CD4-positive, alpha-beta T cell treated with Interleukin-17A for 1 hour (primary cell): ENCODE results near the gene TRMO.
A peak's percentile ranks its signal among the peaks of the same experiment; 100 is the strongest.

ENCODE experiments used
- DNase-seq: peaks from one replicate; pipeline ENCODE4 v3.0.0-alpha.2; 2020

TRMO gene

DNA sequence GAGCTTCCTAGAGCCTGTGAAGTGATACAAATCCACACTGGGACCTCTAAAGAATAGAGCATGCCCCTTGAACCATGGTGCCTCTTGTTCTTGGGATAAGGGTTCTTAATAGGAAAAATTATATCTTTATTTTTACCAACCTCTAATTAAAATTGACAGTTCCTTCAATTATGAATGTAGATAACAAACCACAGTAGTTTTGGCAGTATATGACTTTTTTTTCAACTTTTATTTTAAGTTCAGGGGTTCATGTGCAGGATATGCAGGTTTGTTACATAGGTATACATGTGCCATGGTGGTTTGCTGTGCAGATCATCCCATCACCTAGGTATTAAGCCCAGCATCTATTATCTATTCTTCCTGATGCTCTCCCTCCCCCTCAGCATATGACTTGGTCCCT lies 14.7 kb upstream of the TRMO start:
- no peak for DNase-seq

DNA sequence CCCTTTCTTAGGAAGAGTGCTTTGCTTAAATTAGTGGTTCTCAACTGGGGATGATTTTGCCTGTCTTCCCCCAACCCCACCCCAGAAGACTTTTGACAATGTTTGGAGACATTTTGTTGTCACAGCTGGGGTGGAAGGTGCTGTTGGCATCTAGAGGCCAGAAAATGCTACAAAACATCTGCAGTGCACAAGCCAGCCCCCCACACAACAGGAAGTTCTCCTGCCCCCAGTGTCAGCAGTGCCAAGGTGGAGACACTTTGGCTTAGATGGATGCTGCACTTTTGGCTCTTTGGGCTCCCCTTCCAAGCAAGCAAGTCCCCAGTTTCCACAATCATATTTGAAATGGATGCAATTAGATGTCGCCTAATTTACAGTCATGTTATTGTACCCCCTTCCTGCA lies 13.0 kb upstream of the TRMO start:
- no peak for DNase-seq

DNA sequence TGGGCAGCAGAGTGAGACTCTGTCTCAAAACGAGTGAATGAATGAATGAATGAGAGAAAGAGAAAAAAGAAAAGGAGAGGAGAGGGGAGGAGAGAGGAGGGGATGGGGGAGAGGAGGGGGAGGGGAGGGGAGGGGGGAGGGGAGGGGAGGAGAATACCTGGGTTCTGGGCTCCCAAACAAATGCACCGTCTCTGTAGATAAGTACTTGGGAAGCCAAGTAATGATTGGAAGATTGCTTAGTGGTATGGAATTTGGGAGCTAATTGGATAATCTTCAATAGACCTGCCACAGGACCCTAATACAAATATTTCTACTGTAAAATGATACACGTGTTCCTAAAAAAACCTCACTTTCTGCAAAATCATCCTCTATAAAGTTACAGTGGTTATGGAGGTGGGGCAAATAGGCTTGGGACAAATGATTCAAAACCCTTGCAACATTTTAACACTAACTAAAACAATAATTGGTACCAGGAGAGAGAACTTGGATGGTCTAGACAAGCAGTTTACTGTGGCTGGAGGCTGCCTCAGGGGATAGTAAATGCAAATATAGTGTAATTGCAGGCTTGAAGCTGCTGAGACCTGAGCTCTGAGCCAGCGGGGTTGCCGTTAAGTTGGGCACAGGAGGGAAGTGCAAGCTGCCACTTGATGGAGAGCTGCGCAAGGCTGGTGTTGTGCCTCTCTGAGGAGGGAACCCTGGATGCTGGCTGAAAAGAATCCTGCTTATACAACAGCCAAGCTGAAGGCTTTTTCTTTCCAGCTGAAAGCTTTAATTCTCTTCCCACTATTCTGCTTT lies 12.2 kb upstream of the TRMO start:
- no peak for DNase-seq

DNA sequence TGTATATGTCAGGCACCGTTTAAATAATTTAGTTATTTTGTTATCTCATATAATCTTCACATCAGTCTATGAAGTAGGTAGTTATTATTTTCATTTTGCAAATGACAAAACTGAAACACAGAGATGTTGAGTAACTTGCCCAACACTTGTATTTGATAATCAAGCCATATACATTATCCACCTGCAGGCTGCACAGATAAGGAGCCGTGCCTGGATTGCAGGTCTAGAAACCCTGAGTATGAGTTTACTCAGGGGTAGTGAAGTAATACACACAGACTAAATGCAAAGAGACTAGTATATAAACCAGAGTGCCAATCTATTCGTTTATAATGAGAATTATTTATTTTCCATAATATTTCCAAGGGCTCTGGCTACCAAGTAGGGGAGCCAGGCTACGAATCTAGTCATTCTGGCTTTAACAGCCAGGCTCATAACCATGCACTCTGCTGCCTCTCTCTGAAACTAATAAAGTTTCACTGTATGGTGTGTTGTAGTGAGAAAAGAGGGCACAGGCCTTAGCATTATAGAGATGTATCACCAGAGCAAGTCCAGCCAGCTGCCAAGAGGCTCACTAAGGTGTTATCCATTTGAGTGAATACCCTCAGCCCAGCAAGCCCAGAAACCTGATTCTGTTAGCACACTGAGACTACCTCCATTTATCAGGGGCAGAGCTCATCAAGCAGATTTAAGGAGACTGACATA lies 11.1 kb upstream of the TRMO start:
- no peak for DNase-seq

DNA sequence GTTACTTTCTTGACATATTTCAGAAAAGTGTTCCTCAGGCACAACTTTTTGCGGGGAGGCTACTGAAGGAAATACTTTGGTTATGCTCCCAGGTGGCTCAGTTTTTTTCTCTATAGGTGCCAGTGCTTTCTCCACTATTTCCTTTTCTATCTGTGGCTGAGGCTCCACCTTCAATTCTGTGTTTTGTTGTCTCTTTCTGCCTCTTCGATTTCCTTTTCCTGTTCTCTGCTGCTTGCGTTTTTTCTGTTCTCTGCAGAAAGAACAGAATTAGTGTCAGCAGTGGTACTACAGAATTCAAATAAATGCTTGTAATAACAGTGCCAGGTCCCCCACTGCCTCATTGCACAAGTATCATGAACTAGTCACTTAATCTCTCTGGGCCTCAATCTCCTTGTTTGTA lies 8.7 kb upstream of the TRMO start:
- DNase-seq: peak; percentile 34

DNA sequence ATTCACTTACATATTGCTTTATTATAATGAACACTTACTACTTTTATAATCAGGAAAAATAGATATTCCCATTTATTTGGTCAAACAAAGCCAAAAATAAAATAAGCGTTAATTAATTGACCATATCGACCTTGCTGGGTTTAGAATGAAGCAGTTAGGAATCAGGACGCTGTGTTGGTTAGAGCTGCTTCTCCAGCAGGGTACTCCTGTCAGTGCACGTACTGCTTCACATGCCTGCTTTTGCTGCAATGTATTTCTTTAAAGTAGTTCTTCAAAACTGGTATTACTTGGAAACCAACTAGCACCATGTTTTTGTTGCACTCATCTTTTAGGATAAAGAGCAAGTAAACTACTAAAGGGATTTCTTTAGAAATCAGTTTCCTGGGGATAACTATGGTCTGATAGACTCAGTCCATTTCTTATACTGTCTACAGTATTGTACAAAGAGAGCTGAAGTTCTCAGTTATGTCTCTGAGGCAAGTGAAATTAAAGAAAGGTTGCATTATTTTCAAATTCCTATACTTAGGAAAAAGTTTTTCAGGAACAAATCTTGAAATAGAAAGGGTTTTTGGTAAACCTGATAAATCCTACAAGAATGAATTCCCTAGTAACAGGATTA lies 6.8 kb upstream of the TRMO start:
- DNase-seq: no peak

DNA sequence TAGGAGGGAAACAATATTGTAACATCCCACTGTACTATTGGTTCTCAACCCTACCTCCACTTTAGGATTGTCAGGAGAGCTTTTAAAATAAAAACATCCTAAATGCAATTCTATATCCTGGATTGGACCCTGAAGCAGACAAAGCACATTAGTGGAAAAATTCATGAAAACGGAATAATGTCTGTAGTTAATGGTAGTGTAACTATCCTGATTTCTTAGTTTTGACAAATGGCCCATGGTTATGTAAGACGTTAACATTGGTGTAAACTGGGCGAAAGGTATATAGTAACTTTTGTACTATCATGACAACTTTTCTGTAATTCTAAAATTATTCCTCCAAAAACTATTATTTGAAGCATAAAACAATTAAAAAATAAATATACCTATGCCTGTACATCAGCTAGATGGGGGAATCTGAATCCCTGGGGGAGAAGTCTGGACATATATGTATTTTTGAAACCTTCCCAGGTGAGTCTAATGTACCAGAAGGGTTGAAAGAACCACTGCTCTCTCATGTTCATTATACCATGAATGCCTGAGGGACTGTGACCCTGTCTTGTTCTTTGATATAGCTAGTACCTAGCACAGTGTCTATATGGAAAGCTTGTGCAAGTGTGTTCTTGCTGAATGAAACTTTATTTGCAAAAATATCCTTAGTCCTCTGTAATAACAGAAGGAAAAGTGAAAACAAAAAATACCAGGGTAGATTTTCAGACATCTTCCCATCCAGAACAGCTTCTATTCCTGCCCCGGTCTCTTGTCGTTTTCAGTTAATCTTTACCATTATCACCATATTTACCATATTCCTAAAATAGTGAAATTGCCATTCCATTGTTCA lies 3.4 kb upstream of the TRMO start:
- no peak for DNase-seq

DNA sequence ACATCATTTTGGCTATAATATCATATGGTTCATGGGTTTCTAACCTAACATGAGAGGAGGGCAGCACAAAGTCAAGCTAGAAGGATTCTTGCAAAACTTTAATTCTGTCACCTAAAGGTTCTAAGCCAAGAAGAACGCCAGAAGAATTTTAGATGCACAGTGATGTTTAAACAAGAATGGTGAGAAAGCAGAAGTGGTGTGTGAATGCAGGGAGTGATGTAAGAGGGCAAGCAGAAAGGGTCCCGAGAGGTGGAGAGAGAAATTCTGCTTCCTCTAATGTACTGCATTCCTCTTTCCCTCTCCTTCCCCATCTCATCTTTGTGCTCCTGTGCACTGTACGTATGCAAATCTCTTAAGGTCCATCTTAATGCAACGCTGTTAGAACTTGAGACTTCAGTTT lies 2.1 kb upstream of the TRMO start:
- no peak for DNase-seq

DNA sequence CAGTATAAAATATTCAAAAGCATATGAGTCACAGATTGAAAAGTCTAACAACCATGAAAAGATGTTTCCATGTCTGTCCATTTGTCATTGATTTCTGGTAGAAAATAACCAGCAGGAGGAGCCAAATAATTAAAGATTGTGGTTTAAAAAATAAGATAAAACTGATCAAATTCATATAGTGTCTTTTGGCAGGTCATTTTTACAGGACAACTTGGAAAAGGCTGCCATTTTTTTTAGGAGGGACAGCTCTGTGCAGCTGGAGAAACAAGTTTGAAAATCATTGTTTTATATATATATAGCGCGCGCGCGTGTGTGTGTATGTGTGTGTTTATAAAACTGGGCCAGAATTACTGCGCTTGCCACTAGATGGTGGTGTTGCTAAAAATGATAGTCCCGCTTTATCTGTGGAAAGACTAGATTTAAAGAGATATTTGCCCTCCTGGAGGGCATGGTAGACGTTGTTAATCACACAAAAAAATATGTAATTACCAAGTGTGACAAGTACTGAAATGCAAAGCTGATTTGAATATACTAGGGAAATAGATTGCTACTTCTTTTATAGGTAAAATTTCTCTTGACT lies 1.3 kb upstream of the TRMO start:
- DNase-seq: peak; percentile 88

DNA sequence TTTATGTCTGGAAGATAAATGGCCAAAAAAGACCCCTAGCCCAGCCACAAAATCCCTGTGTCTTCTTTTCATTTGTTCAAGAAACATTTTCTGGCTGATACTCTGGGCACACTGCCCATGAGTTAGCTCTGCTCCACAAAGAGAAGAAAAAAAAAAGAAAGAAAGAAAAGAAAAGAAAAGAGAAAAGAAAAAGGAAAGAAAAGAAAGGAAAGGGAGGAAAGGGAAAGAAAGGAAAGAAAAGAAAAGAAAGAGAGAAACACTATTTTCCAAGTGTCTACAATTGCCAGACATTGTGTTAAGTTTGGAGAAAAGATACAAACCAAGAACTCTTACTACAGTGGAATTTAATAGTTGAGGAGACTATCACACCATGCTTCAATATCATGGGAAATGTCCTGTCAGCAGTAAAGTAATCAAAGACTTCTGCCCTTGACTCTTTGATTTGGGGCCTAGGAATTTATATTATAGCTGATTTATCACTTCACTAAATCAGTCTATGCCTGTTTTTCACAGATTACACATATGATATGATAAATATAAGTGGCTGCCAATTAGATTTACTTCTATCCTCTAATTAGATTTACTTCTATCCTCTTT lies 3.0 kb downstream of the TRMO start:
- DNase-seq: no peak

DNA sequence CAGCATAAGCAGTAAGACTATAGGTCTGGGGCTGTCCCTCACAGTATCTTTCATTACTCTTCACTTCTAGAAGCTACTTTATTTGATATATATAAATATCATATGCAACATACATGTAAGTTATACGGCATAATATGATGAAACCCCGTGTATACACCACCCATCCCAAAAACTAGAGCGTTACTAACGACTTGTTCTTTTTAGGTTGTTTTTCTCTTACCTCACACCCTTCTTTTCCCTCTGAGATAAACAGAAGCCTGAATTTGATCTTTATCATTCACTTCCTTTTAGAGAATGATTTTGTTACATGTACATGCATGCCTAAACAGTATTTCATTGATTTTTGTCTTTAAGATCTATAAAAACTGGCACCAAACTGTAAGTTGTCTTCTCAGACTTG lies 3.7 kb downstream of the TRMO start:
- DNase-seq: peak; percentile 59

DNA sequence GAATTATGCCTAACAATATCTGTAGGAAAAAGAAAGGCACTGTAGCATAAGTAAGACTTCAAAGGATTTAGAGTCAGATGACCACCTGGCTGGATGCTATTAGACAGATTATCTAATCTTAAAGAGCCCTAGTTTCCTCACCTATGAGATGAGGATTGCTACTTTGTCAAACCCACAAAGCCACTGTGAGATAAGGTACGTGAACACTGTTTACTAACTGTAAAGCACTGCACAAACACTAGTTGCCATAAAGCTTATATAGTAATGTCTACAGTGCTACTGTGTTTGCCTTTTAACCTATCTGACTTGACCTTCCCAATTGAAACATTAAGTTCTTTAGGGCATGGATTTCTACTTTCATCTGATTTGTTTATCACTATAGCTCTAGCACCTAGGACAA lies 10.3 kb downstream of the TRMO start:
- DNase-seq: no peak

DNA sequence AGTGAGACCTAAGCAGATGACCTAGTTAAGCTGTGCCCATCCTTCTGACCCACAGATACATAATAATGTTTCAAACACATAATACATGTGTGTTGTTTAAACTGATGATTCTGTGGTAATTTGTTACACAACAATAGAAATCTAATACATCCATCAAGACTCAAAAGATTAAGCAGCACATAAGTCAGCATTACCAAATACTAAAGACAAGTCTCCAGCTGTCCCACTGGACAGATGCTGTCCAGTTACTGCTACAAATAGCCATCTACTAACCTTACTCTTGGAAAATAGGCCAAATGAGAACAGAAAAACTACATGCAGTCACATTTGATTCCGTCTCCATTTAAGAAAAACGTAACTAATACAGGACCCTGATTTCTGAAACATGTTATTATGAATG lies 10.8 kb downstream of the TRMO start:
- no peak for DNase-seq

DNA sequence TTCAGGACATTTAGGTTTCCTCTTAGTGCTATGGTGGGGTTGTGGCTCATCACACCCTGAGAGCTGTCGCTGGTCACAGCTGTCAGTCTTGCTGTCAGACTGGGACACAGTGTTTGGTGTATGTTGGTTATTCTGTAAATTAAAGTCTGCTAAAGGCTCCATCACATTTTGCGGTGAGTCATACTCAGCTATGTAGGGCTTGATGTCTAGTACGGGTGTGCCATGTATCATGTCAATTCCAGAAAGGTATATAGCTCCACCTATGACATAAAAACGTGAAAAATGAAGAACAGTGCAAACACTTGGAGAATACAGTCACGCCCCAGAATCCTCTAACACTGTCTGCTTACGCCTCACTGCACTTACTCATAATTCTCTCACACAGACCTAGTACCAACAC lies 11.9 kb downstream of the TRMO start:
- no peak for DNase-seq

DNA sequence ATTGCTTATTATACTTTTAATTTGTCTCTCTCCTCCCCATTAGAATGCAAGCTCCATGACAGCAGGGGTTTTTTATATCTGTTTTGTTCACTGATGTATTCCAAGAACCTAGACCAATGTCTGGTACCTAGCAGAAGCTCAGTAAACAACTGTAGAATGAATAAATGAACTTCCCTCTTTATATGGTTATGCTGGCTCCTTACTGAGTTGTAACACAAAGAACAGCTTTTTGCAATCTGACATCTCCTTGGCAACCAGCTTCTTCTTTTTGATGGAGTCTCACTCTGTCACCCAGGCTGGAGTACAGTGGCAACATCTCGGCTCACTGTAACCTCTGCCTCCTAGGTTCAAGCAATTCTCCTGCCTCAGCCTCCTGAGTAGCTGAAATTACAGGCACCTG lies 13.6 kb downstream of the TRMO start:
- DNase-seq: peak; percentile 42

DNA sequence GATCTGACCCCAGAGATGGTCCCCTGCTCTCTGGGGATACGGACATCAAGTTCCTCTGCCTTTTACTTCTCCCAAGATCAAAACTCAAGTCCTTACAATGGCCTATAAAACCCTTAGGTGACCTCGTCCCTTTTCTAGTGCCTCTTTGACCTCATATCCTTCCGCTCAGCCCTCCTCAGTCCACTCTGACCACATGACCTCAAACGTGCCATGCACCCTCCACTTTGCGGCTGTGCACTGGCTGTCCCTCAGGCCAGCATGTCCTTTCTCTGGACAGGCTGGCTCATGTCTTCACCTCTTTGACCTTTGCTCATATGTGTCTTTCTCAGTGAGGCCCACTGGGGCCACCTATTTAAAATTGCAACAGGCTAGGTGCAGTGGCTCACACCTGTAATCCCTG lies 14.7 kb downstream of the TRMO start:
- DNase-seq: no peak

DNA sequence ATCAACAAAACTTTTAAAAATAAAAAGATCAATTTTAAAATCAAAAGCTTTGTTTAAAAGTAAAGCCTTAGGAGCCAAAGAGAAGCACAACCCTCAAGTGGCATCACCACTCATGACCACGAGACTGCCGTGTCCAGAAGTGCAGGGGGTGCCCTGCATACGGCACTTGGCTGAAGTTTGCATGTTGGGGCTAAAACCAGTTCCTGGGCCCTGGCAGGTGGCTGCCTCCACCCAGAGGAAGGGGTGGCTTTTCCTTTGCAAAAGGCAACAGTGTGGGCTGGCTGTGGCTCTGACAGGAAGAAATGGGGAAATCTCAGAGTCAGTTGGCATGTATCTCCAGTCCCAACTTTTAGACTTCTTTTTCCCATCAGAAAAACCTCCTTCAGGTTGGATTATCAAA lies 15.3 kb downstream of the TRMO start:
- DNase-seq: peak; percentile 39

DNA sequence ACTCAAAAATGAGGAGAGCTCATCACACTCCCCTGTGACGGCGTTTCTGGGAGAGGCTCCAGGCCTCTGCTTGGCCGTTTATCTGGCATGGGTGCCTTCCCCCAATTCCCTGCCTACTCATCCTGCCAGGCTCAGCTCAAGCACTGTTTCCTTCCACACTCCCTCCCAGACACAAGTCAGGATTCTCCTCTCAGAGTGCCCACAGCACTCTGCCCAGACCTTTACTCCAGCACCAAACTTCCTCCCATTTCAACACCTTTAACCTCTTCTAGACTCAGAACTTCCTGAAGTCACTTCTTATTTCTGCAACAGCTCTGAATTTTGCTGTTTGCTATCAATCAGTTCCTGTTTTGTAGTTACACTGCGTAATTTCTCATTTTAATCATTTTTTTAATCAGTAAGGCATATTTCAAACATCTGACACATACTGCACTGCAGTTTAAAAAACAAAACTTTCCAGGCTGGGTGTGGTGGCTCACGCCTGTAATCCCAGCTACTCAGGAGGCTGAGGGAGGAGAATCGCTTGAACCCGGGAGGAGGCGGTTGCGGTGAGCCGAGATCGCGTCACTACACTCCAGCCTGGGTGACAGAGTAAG lies 16.0 kb downstream of the TRMO start:
- DNase-seq: peak; percentile 65

DNA sequence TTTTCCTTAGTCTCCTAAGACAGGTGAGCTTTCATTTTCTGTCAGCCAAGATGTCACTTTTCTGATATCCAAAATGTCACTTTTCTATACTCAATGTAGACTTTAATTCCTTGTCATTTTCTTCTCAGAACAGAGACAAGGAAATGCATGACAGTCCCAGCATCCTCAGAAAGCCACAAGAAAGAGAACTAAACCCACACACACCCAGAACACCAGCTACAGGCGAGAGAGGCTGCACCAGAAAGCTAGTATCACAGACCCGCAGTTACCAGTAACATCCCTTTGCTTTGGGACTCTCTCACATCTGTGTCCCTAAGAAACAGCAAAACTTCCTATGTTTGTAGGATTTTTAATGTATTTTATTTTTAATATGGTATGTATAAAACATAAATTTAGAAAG lies 17.1 kb downstream of the TRMO start:
- DNase-seq: peak; percentile 82

DNA sequence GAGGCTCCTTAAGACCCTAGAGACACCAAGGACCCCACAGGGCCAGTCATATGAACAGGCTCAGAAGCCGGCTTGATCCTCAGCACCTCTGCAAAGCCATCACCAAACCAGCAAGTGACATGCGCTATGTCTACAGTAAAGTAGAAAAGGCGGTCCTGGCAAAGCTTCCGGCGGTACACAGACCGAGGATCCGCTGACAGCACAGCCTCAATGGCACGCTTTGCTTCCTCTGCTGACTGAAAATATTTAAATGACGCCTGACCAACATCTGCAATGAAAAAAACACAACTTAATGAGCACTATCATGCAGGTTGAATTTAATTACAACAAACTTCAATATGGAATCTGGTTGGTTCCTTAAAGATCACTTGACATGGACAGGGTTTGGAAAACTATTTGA lies 17.6 kb downstream of the TRMO start:
- peak; percentile 67 for DNase-seq

DNA sequence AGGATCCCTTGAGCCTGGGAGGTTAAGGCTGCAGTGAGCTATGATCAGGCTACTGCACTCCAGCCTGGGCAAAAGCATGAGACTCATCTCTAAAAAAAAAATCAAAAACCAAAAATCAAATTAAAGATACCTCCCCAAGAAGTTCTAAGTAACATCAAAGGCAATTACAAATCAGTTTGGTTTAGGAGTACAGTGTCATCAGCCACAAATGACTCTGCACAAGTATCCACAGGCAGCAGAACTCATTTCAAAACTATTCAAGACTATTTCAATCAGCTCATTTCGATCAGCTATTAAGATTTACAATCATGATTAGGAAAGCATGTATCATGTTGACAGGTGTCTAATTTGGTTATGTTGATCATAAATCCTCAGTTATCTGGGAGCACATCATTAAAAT lies 19.1 kb downstream of the TRMO start:
- no peak for DNase-seq
